PFSK-1 (cell line): ENCODE results near the gene ZFP1.

Experiments used
- POLR2AphosphoS5 ChIP-seq: IDR thresholded peaks from 2 replicates; pipeline ENCODE4 v1.6.1; 2012; ENCODE audit warnings: low read depth, mild to moderate bottlenecking, control low read depth, low read length, moderate library complexity
- SIN3A ChIP-seq: IDR thresholded peaks from 2 replicates; pipeline ENCODE4 v1.6.1; 2012; ENCODE audit warnings: mild to moderate bottlenecking, low read length, moderate library complexity, borderline replicate concordance; ENCODE audit not compliant: insufficient read depth
- TAF1 ChIP-seq: IDR thresholded peaks from 2 replicates; pipeline ENCODE4 v1.6.1; 2012; ENCODE audit warnings: low read length, control low read depth, borderline replicate concordance; ENCODE audit not compliant: insufficient read depth
- TF ChIP-seq, protein P1 (sequence below), 2 experiments: IDR thresholded peaks; 2 replicates each; pipeline versions ENCODE4 v1.6.1 to v1.8.0; 2011 to 2012; ENCODE audit warnings: low read depth in 2 of 2, low read length in 2 of 2, control low read depth in 1 of 2, inconsistent platforms in 1 of 2, mild to moderate bottlenecking in 1 of 2, moderate library complexity in 1 of 2; ENCODE audit not compliant: insufficient read depth in 1 of 2

DNA sequence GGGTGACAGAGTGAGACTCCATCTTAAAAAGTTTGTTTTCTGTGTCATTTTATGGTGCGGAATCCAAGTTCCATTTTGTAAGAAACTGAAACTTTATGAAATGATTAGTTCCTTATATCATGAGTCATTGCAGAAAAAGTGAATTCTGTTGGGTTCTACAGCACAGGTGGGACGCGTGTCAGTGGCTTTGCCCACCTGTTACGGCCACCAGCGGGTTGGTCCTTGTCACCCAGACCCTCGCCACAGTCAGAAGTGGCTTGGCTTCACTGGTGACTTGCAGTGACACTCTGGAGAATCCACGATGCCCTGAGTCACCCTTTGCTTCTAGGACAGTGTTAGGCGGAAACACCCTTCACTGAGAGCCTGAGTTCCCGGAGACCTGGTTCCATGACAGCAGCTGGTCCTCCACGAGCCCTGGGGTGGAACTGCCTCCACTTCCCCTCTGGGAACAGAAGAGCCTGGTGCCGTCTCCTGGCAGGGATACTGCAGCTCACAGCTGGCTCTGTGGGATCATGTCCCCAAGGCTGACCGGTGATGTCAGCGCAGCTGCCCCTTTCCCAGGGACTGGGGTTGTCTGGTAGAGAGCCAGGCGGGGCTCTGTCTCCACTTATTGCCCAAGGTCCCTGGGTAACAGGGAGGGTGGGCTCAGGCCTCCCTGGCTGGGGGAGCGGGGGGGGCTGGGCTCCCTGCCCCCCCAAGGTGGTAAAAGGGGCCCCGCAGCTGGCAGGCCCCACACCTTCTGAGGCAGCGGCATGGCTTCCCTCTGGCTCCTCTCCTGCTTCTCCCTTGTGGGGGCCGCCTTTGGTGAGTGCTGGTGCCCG lies 70.1 kb downstream of the ZFP1 start, which contains the start of gene CTRB1:
- no peak for TF ChIP-seq POLR2AphosphoS5
- TF ChIP-seq, protein P1, sequence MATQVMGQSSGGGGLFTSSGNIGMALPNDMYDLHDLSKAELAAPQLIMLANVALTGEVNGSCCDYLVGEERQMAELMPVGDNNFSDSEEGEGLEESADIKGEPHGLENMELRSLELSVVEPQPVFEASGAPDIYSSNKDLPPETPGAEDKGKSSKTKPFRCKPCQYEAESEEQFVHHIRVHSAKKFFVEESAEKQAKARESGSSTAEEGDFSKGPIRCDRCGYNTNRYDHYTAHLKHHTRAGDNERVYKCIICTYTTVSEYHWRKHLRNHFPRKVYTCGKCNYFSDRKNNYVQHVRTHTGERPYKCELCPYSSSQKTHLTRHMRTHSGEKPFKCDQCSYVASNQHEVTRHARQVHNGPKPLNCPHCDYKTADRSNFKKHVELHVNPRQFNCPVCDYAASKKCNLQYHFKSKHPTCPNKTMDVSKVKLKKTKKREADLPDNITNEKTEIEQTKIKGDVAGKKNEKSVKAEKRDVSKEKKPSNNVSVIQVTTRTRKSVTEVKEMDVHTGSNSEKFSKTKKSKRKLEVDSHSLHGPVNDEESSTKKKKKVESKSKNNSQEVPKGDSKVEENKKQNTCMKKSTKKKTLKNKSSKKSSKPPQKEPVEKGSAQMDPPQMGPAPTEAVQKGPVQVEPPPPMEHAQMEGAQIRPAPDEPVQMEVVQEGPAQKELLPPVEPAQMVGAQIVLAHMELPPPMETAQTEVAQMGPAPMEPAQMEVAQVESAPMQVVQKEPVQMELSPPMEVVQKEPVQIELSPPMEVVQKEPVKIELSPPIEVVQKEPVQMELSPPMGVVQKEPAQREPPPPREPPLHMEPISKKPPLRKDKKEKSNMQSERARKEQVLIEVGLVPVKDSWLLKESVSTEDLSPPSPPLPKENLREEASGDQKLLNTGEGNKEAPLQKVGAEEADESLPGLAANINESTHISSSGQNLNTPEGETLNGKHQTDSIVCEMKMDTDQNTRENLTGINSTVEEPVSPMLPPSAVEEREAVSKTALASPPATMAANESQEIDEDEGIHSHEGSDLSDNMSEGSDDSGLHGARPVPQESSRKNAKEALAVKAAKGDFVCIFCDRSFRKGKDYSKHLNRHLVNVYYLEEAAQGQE (IDR thresholded peaks at IDR 0.05; ENCODE audit: insufficient read depth in 1 of 2, low read depth in 2 of 2, low read length in 2 of 2): no peak
- TF ChIP-seq SIN3A: no peak
- no peak for TF ChIP-seq TAF1
